Loucy (cell line): ENCODE results near the gene NEK6.

Experiments
- H2AFZ ChIP-seq: fragments of 200-600 bp; sonication (generic); 2 replicates; pipeline ENCODE4 v1.6.0; 2016; ENCODE audit warnings: antibody characterized with exemption, mild to moderate bottlenecking, low read length, moderate library complexity
- H3F3A ChIP-seq: fragments of 200-600 bp; 2 replicates; pipeline ENCODE4 v1.6.0; 2016; ENCODE audit warnings: antibody characterized with exemption, low read depth, mild to moderate bottlenecking
- H3K27me3 ChIP-seq: fragments of 200-600 bp; sonication (generic); 2 replicates; pipeline ENCODE4 v1.6.1; 2014; ENCODE audit warnings: low read length, mild to moderate bottlenecking; ENCODE audit not compliant: insufficient read depth, poor library complexity, severe bottlenecking
- H3K36me3 ChIP-seq: fragments of 200-600 bp; sonication (generic); 2 replicates; pipeline ENCODE4 v1.6.1; 2016; ENCODE audit warnings: low read length; ENCODE audit not compliant: insufficient read depth
- H3K4me1 ChIP-seq: fragments of 200-600 bp; sonication (generic); 2 replicates; pipeline ENCODE4 v1.5.1; 2014; ENCODE audit warnings: low read length, mild to moderate bottlenecking; ENCODE audit not compliant: insufficient read depth, poor library complexity, severe bottlenecking
- H3K4me2 ChIP-seq: fragments of 200-600 bp; sonication (generic); 2 replicates; pipeline ENCODE4 v1.6.0; 2014; ENCODE audit warnings: antibody characterized with exemption, low read length, low read depth, mild to moderate bottlenecking; ENCODE audit not compliant: poor library complexity, severe bottlenecking
- H3K4me3 ChIP-seq: fragments of 200-600 bp; sonication (generic); 2 replicates; pipeline ENCODE4 v1.5.1; 2014; ENCODE audit warnings: low read length, mild to moderate bottlenecking, mixed read lengths; ENCODE audit not compliant: poor library complexity, severe bottlenecking
- H3K79me2 ChIP-seq: fragments of 200-600 bp; sonication (generic); 2 replicates; pipeline ENCODE4 v1.6.1; 2014; ENCODE audit warnings: low read length; ENCODE audit not compliant: insufficient read depth
- H3K9ac ChIP-seq: fragments of 200-600 bp; sonication (generic); 2 replicates; pipeline ENCODE4 v1.6.0; 2014; ENCODE audit warnings: mild to moderate bottlenecking, low read depth, low read length, moderate library complexity; ENCODE audit not compliant: poor library complexity, severe bottlenecking
- H3K9me2 ChIP-seq: fragments of 200-600 bp; sonication (generic); replicated peaks from 2 replicates; pipeline ENCODE4 v1.6.1; 2016; ENCODE audit warnings: low read depth, low read length, mixed read lengths
- H3K9me3 ChIP-seq: fragments of 200-600 bp; sonication (generic); 2 replicates; pipeline ENCODE4 v1.6.1; 2014; ENCODE audit warnings: mild to moderate bottlenecking, antibody characterized with exemption, low read length, low read depth; ENCODE audit not compliant: insufficient read depth
- H4K20me1 ChIP-seq: fragments of 200-600 bp; sonication (generic); 2 replicates; pipeline ENCODE4 v1.6.0; 2014; ENCODE audit warnings: antibody characterized with exemption, low read length, mild to moderate bottlenecking; ENCODE audit not compliant: insufficient read depth, poor library complexity, severe bottlenecking
- CTCF ChIP-seq: fragments of 200-600 bp; sonication (generic); conservative IDR thresholded peaks from 2 replicates; pipeline ENCODE4 v1.5.1; 2014; ENCODE audit warnings: mild to moderate bottlenecking, antibody characterized with exemption, low read length
- EZH2phosphoT487 ChIP-seq: fragments of 200-600 bp; IDR thresholded peaks from 2 replicates; pipeline ENCODE4 v1.6.1; 2018; ENCODE audit warnings: antibody characterized with exemption, mild to moderate bottlenecking, moderate library complexity, borderline replicate concordance

Gene NEK6

GRCh38 chr9:124280176-124280691 lies 22.5 kb downstream of the NEK6 start:
- Histone ChIP-seq H3K9me2 (no peaks in the 10 kb centered on the region), H3K79me2 (no peaks in the 10 kb centered on the region), H3K36me3 (no peaks in the 10 kb centered on the region), H3K4me2 (no peak overlapping the region), H3K4me1 (no peaks in the 10 kb centered on the region), H4K20me1 (no peaks in the 10 kb centered on the region), H3F3A (no peaks in the 10 kb centered on the region), H2AFZ (no peak overlapping the region), H3K9me3 (no peaks in the 10 kb centered on the region), H3K4me3 (no peak overlapping the region), H3K27me3 (no peaks in the 10 kb centered on the region), H3K9ac (no peak overlapping the region)
- no peak for TF ChIP-seq CTCF
- no peak for TF ChIP-seq EZH2phosphoT487

- Histone ChIP-seq H3K4me1 (no peaks in the 10 kb centered on the region), H3K4me3 (no peak overlapping the region), H3K79me2 (no peaks in the 10 kb centered on the region), H4K20me1 (no peaks in the 10 kb centered on the region), H3K9me2 (no peaks in the 10 kb centered on the region), H3F3A (no peaks in the 10 kb centered on the region), H2AFZ (no peak overlapping the region), H3K9ac (no peak overlapping the region), H3K4me2 (no peak overlapping the region), H3K9me3 (no peaks in the 10 kb centered on the region), H3K27me3 (no peaks in the 10 kb centered on the region), H3K36me3 (no peaks in the 10 kb centered on the region)
- TF ChIP-seq CTCF (no peak), EZH2phosphoT487 (no peak)
These were observed 24.2 kb downstream of the NEK6 start for GRCh38 chr9:124281931-124282371.

GRCh38 chr9:124282442-124283227 lies 24.9 kb downstream of the NEK6 start:
- Histone ChIP-seq H3K9ac (no peak overlapping the region), H3K27me3 (no peaks in the 10 kb centered on the region), H3F3A (no peaks in the 10 kb centered on the region), H3K4me1 (no peaks in the 10 kb centered on the region), H2AFZ (no peak overlapping the region), H3K36me3 (no peaks in the 10 kb centered on the region), H3K4me3 (no peak overlapping the region), H3K4me2 (no peak overlapping the region), H3K9me2 (no peaks in the 10 kb centered on the region), H3K79me2 (no peaks in the 10 kb centered on the region), H3K9me3 (no peaks in the 10 kb centered on the region), H4K20me1 (no peaks in the 10 kb centered on the region)
- TF ChIP-seq EZH2phosphoT487 (no peak), CTCF (no peak)
